Thoracic aorta (tissue), 2 donors: Measurements from ENCODE around the gene SPPL3. TPM values are rescaled to one million over a fixed set of nuclear protein-coding genes. Genes with fewer than 3 reads are reported as not detected.

Experiments
- ATAC-seq: fragments of 150-250 bp; one replicate; pipeline ENCODE4 v1.8.0; 2017; ENCODE audit warnings: low read depth; ENCODE audit not compliant: insufficient number of reproducible peaks, low FRiP score
- DNase-seq: peaks from one replicate; pipeline ENCODE4 v3.0.0-alpha.2; 2020; ENCODE audit warnings: low spot score
- H3K27ac ChIP-seq, 2 donors: fragments of 200-600 bp; sonication (generic); 1 replicate in 1 of 2; 2 replicates in 1 of 2; pipeline ENCODE4 v1.5.1; 2016; ENCODE audit warnings: mild to moderate bottlenecking in 2 of 2, moderate library complexity in 2 of 2
- H3K27me3 ChIP-seq: fragments of 200-600 bp; sonication (generic); replicated peaks from 2 replicates; pipeline ENCODE4 v1.6.0; 2016; ENCODE audit warnings: mild to moderate bottlenecking; ENCODE audit not compliant: insufficient read depth
- H3K36me3 ChIP-seq: fragments of 200-600 bp; sonication (generic); one replicate; pipeline ENCODE4 v1.5.1; 2016
- H3K4me1 ChIP-seq, 2 donors: fragments of 200-600 bp; sonication (generic); 1 replicate in 1 of 2; 2 replicates in 1 of 2; pipeline versions ENCODE4 v1.5.1 to v1.6.0; 2016; ENCODE audit warnings: low read depth in 2 of 2, mild to moderate bottlenecking in 1 of 2; ENCODE audit not compliant: control insufficient read depth in 1 of 2
- H3K4me3 ChIP-seq: fragments of 200-600 bp; sonication (generic); 2 replicates; pipeline ENCODE4 v1.5.1; 2016; ENCODE audit warnings: mild to moderate bottlenecking
- H3K9me3 ChIP-seq: fragments of 200-600 bp; sonication (generic); 2 replicates; pipeline ENCODE4 v1.5.1; 2016
- CTCF ChIP-seq: fragments of 200-600 bp; sonication (generic); IDR thresholded peaks from one replicate; pipeline ENCODE4 v1.5.1; 2019; ENCODE audit warnings: antibody characterized with exemption
- total RNA-seq, 2 donors: library from RNA; depleted of rRNA; stranded (reverse); fragments of >200 nt; gene quantifications; one replicate each; pipeline versions ENCODE4 v1.1.0 to v1.2.3, GENCODE V29; 2016

The SPPL3 gene
- total RNA-seq, 2 donors from 2014 or later: 23.7 to 24.8 TPM

- DNase-seq (no peak), ATAC-seq (no peak)
- Histone ChIP-seq H3K27ac (no peak overlapping the region), H3K27me3 (no peaks in the 10 kb centered on the region), H3K9me3 (no peaks in the 10 kb centered on the region), H3K36me3 (no peaks in the 10 kb centered on the region), H3K4me3 (no peak overlapping the region), H3K4me1 (no peaks in the 10 kb centered on the region)
- TF ChIP-seq CTCF: no peak
These were observed 159.2 kb downstream of the SPPL3 start for GRCh38 chr12:120744922-120745493.

- H3K9me3 ChIP-seq: no peaks in the 10 kb centered on the region
- H3K27me3 ChIP-seq: no peaks in the 10 kb centered on the region
- H3K4me1 ChIP-seq: no peaks in the 10 kb centered on the region
- H3K27ac ChIP-seq: no peak overlapping the region
- no peak overlapping the region for H3K4me3 ChIP-seq
- no peak for DNase-seq
- no peak for ATAC-seq
- no peak for TF ChIP-seq CTCF
- H3K36me3 ChIP-seq: no peaks in the 10 kb centered on the region
These were observed 162.4 kb downstream of the SPPL3 start for GRCh38 chr12:120741476-120742421.

GRCh38 chr12:120740871-120741270 is 163.3 kb downstream of the SPPL3 start:
- ATAC-seq (no peak), DNase-seq (no peak)
- Histone ChIP-seq H3K27me3 (no peaks in the 10 kb centered on the region), H3K4me1 (no peaks in the 10 kb centered on the region), H3K4me3 (no peak overlapping the region), H3K27ac (no peak overlapping the region), H3K36me3 (no peaks in the 10 kb centered on the region), H3K9me3 (no peaks in the 10 kb centered on the region)
- TF ChIP-seq CTCF: no peak

- Histone ChIP-seq H3K4me1 (no peaks in the 10 kb centered on the region), H3K4me3 (no peak overlapping the region), H3K9me3 (no peaks in the 10 kb centered on the region), H3K27me3 (no peaks in the 10 kb centered on the region), H3K27ac (no peak overlapping the region), H3K36me3 (no peaks in the 10 kb centered on the region)
- no peak for DNase-seq
- ATAC-seq: no peak
- TF ChIP-seq CTCF: no peak
These were observed 164.1 kb downstream of the SPPL3 start for GRCh38 chr12:120739821-120740613.
